ENCODE measurements around the gene GALNT15.

GALNT15 gene, protein sequence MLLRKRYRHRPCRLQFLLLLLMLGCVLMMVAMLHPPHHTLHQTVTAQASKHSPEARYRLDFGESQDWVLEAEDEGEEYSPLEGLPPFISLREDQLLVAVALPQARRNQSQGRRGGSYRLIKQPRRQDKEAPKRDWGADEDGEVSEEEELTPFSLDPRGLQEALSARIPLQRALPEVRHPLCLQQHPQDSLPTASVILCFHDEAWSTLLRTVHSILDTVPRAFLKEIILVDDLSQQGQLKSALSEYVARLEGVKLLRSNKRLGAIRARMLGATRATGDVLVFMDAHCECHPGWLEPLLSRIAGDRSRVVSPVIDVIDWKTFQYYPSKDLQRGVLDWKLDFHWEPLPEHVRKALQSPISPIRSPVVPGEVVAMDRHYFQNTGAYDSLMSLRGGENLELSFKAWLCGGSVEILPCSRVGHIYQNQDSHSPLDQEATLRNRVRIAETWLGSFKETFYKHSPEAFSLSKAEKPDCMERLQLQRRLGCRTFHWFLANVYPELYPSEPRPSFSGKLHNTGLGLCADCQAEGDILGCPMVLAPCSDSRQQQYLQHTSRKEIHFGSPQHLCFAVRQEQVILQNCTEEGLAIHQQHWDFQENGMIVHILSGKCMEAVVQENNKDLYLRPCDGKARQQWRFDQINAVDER

GRCh38 chr3:16174389-16174788 is at the start of gene GALNT15:
Gene GALNT15 (plus strand): TSS chr3:16174680. CDS start chr3:16175152, 472 bp downstream.
- FAIRE-seq = no peak
- no peak for DNase-seq (ENCODE audit: extremely low spot score, insufficient read length, low read depth)

DNA sequence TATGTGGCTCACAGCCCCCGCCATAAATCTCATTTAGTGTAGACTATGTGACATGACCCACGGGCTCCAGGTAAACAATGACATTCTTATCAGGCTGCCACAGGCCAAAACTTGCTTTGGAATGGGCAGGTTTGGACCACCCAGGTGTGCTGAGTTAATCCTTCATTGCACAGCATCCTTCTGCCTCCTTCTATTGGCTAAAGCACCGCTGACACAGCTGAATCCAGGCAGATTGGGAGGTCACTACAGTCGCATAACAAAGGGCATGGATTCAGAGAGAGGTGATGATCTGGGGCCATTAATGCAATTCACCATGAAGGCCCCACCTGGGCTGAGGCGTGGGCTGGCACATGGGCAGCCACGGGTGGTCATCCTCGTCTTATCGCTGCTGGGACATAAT is 47.8 kb upstream of the GALNT15 start:
- DNase-seq (ENCODE audit: extremely low spot score, insufficient read length, low read depth) (no peak), FAIRE-seq (no peak)

GRCh38 chr3:16127249-16127648 is 47.2 kb upstream of the GALNT15 start:
- FAIRE-seq (no peak), DNase-seq (ENCODE audit: extremely low spot score, insufficient read length, low read depth) (no peak)

GRCh38 chr3:16130066-16130465 is 44.4 kb upstream of the GALNT15 start:
- no peak for FAIRE-seq

DNA sequence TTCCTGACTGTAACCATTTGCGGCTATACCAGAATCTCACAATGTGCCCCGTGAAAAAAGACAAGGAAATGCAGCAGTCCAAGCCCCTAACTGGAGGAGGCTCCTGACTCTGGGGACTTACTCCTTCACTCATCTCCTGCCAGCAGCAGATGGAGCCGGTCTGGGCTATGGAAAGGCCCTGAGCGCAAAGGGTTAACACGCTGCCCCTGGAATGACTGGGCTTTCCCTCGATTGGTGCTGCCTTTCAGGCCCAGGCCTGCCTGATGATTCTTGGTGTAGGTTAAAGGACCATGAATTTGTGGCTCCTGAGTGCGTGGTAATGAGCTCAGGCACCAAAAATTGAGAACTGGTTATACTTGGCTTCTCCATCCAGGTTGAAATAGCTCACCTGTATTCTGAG is 42.3 kb upstream of the GALNT15 start:
- FAIRE-seq (no peak), DNase-seq (ENCODE audit: extremely low spot score, insufficient read length, low read depth) (no peak)

More at GRCh38 chr3:16130066-16130465, 44.4 kb upstream of the GALNT15 start:
- no peak for DNase-seq (ENCODE audit: extremely low spot score, insufficient read length, low read depth)

- no peak for FAIRE-seq
- DNase-seq (ENCODE audit: extremely low spot score, insufficient read length, low read depth) = no peak
Measured at GRCh38 chr3:16132928-16133327, 41.6 kb upstream of the GALNT15 start.

DNA sequence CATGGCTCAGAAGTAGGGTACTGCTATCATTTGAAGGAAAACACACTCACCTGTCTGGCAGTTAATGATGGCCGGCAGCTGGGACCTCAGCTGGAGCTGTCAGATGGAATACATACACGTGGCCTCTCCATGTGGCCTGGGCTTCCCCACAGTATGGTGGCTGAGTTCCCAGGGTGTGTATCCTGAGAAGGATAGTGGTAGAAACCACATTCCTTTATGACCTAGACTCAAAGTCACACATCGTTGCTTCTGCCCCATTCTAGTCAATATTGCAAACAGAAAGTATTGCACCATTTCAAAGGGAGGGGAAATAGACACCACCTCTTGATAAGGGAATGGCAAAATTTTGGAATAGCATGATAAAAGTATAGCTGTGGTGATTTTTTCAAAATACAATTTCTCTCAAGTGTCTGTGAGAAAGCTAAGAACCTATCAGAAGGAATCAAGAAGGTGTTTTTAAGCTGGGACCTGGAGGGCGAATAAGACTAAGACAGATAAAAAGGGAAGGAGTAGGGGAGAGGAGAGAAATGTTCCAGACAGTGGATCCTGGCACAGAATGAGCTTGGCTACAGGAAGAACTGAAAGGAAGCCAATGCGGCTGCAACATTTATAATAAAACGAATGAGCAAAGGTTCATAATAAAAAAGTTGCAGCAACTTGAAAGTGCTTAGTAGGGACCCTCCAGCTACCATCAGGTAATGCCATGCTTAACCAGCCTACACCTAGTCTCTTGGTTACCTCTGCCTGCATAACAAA is 40.1 kb upstream of the GALNT15 start:
- DNase-seq (ENCODE audit: extremely low spot score, insufficient read length, low read depth) (no peak), FAIRE-seq (no peak)

- DNase-seq (ENCODE audit: extremely low spot score, insufficient read length, low read depth) (no peak), FAIRE-seq (no peak)
Measured at GRCh38 chr3:16136055-16136454, 38.4 kb upstream of the GALNT15 start.

- DNase-seq (ENCODE audit: extremely low spot score, insufficient read length, low read depth) = no peak
Measured at GRCh38 chr3:16137044-16137443, 37.4 kb upstream of the GALNT15 start.

DNA sequence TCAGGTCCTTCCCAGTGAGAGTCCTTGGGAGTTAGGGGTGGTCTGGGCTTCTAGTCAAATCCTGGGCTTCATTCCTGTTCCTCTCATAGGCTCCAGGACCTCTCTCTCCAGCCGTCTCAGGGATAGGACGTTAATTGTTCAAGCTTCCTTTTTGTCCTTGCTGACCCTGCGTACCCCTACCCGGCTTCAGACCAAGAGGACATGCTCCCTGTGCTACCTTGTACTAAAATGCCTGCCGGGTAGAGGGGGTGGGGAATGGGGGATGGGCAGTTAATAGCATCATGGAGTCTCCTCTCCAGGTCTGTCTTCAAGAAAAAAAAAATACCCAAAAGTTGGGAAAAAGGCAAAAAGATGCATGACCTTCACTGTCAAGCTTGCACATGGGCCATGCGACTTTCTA is 36.5 kb upstream of the GALNT15 start:
- DNase-seq (ENCODE audit: extremely low spot score, insufficient read length, low read depth) = no peak
- no peak for FAIRE-seq

More at GRCh38 chr3:16137044-16137443, 37.4 kb upstream of the GALNT15 start:
- FAIRE-seq = no peak

GRCh38 chr3:16140116-16140893 is 34.2 kb upstream of the GALNT15 start:
- DNase-seq (ENCODE audit: extremely low spot score, insufficient read length, low read depth) = no peak
- FAIRE-seq = no peak

DNA sequence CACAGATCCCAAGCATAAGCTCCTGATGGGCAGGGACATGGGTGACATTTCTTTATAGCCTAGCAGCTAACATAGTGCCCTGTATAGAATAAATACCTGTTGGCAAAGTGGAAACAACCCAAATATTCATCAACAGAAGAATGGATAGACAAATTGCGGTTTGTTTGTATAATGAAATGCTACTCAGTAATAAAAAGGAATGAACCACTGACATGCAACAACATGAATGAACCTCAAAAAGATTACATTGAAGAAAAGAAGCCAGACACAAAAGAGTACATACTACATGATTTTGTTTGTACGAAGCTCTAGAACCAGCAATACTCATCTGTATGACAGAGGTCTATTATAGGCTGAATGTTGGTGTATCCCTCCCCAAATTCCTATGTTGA is 33.6 kb upstream of the GALNT15 start:
- DNase-seq (ENCODE audit: extremely low spot score, insufficient read length, low read depth) (no peak), FAIRE-seq (no peak)

GRCh38 chr3:16142350-16143025 is 32.0 kb upstream of the GALNT15 start:
- FAIRE-seq = no peak
- no peak for DNase-seq (ENCODE audit: extremely low spot score, insufficient read length, low read depth)

GRCh38 chr3:16143861-16144447 is 30.5 kb upstream of the GALNT15 start:
- no peak for FAIRE-seq

DNA sequence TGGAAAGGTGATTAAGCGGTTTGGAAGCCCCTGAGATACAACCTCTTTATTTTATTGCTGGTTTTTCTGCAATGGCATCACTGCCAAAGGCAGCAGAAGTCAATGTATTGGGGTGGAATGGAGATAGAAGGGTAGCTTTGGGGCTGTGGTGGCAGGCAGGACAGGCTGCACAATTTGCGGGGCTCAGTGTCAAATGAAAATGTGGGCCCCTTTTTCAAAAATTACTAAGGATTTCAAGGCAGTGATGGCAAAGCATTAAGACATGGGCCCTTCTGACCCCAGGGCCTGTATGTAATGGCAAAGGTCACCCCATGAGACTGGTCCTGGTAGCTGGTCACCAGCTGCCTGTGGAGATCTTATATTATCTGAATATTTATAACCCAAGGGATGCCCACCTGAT is 29.3 kb upstream of the GALNT15 start:
- DNase-seq (ENCODE audit: extremely low spot score, insufficient read length, low read depth) (no peak), FAIRE-seq (no peak)

More at GRCh38 chr3:16143861-16144447, 30.5 kb upstream of the GALNT15 start:
- DNase-seq (ENCODE audit: extremely low spot score, insufficient read length, low read depth) = no peak

DNA sequence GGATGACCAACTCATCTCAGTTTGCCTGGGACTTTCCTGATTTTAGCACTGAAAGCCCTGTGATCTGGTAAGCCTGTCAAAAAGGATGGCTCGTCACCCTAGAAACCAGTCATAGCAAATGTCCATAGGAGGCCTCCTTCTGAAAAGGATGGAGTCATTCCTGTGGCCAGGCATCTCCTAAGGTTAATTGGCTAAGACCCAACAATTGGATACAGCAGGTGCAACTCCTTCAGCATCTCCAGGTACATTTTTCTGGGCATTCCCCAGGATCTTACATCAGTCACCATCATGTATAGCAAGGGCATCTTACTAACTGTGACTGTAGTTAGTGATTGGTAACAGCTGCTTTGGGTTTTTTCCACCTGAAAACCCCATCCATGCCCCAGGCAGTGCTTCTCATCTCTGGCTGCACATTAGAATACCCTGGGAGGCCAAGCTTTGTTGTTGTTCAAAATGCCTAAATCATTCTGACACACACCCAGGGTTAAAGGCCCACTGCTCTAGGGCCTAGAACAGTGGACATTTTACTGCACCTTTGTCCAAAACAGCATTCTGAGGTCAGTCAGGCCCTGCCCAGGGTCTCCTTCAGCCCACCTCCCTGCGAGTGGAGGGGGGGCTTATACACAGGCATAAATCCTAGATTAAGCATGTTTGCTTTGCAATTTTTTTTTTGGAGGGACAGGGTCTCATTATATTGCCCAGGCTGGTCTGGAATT is 28.3 kb upstream of the GALNT15 start:
- no peak for DNase-seq (ENCODE audit: extremely low spot score, insufficient read length, low read depth)
- no peak for FAIRE-seq

GRCh38 chr3:16147220-16147994 is 27.1 kb upstream of the GALNT15 start:
- no peak for FAIRE-seq

DNA sequence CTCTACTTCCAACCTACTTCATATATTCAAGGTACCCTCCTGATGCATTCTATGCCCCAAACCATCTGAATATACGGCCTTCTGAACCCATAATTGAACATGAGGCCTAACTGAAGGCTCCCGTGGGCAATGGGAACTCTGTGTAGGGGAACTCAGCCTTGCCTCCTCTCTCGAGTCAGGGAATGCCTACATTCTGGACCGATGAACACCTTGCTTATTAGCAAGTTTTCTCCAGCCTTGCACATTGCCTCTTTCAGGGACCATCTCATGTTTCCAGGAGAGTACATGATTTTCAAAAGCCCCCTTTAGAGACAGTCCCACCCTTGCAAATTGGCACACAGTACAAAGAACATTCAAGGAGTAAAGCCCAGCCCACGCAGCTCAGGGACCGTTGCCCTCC is 26.3 kb upstream of the GALNT15 start:
- no peak for DNase-seq (ENCODE audit: extremely low spot score, insufficient read length, low read depth)
- no peak for FAIRE-seq

More at GRCh38 chr3:16147220-16147994, 27.1 kb upstream of the GALNT15 start:
- DNase-seq (ENCODE audit: extremely low spot score, insufficient read length, low read depth) = no peak

Measured in GM18507 (cell line).